ENCODE measurements around the gene LRRIQ1. TPM values are rescaled to one million over a fixed set of nuclear protein-coding genes. Genes with fewer than 3 reads are reported as not detected.

The LRRIQ1 gene
- total RNA-seq, 4 donors from 2014 or later = not detected

- intact Hi-C loops (cut with DNase I; ENCODE audit: low total_unique reads) = no loop called here
- Histone ChIP-seq H3K4me1 (no peaks in the 10 kb centered on the region), H3K27ac (no peak overlapping the region), H3K4me3 (no peak overlapping the region), H3K9me3 (no peaks in the 10 kb centered on the region), H3K27me3 (no peaks in the 10 kb centered on the region), H3K36me3 (no peaks in the 10 kb centered on the region)
- no peak for TF ChIP-seq POLR2A (IDR thresholded peaks at IDR 0.05)
- TF ChIP-seq, protein P1, sequence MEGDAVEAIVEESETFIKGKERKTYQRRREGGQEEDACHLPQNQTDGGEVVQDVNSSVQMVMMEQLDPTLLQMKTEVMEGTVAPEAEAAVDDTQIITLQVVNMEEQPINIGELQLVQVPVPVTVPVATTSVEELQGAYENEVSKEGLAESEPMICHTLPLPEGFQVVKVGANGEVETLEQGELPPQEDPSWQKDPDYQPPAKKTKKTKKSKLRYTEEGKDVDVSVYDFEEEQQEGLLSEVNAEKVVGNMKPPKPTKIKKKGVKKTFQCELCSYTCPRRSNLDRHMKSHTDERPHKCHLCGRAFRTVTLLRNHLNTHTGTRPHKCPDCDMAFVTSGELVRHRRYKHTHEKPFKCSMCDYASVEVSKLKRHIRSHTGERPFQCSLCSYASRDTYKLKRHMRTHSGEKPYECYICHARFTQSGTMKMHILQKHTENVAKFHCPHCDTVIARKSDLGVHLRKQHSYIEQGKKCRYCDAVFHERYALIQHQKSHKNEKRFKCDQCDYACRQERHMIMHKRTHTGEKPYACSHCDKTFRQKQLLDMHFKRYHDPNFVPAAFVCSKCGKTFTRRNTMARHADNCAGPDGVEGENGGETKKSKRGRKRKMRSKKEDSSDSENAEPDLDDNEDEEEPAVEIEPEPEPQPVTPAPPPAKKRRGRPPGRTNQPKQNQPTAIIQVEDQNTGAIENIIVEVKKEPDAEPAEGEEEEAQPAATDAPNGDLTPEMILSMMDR (IDR thresholded peaks at IDR 0.05 in 4 of 5, conservative IDR thresholded peaks at IDR 0.05 in 1 of 5) = no peak
- in situ Hi-C loops (cut with MboI; ENCODE audit: low sequenced_read_pairs in 4 of 4) = no loop called here
- DNase-seq = no peak
- no peak for ATAC-seq
These were observed 53.6 kb downstream of the LRRIQ1 start for GRCh38 chr12:85089792-85090191.

DNA sequence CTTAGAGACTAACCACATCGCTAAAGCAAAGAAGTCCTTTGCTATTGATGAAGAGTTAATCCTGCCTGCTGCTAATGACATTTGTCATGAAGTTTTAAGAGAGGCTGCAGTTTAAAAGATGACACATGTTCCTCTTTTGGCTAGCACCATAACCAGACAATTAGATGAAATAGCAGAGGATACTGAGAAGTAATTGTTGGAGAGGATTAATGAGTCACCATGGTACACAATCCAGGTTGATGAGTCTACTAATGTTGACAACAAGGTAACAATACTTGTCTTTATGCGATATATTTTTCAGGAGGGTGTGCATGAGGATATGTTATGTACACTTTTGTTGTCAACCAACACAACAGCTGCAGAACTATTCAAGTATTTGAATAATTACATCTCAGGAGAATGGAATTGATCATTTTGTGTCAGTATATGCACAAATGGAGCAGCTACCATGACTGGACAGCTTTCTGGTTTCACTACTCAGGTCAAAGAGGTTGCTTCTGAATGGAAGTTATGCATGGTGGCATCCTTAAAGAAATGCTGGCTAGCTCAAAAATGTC is 56.7 kb downstream of the LRRIQ1 start:
- intact Hi-C loops (cut with DNase I; ENCODE audit: low total_unique reads) = no loop called here
- H3K27me3 ChIP-seq = no peaks in the 10 kb centered on the region
- ATAC-seq = no peak
- in situ Hi-C loops (cut with MboI; ENCODE audit: low sequenced_read_pairs in 4 of 4) = no loop called here
- DNase-seq = no peak
- H3K9me3 ChIP-seq = no peaks in the 10 kb centered on the region
- TF ChIP-seq, protein P1 (IDR thresholded peaks at IDR 0.05 in 4 of 5, conservative IDR thresholded peaks at IDR 0.05 in 1 of 5) = no peak
- no peak for TF ChIP-seq POLR2A (IDR thresholded peaks at IDR 0.05)
- H3K4me1 ChIP-seq = no peaks in the 10 kb centered on the region
- no peak overlapping the region for H3K4me3 ChIP-seq
- no peaks in the 10 kb centered on the region for H3K36me3 ChIP-seq
- no peak overlapping the region for H3K27ac ChIP-seq

GRCh38 chr12:85095501-85095900 is 59.4 kb downstream of the LRRIQ1 start:
- Histone ChIP-seq H3K27ac (no peak overlapping the region), H3K27me3 (no peaks in the 10 kb centered on the region), H3K4me1 (no peaks in the 10 kb centered on the region), H3K4me3 (no peak overlapping the region), H3K9me3 (no peaks in the 10 kb centered on the region), H3K36me3 (no peaks in the 10 kb centered on the region)
- TF ChIP-seq POLR2A (IDR thresholded peaks at IDR 0.05) = no peak
- TF ChIP-seq, protein P1 (IDR thresholded peaks at IDR 0.05 in 4 of 5, conservative IDR thresholded peaks at IDR 0.05 in 1 of 5) = no peak
- in situ Hi-C loops (cut with MboI; ENCODE audit: low sequenced_read_pairs in 4 of 4) = no loop called here
- ATAC-seq (no peak), DNase-seq (no peak)
- intact Hi-C loops (cut with DNase I; ENCODE audit: low total_unique reads) = no loop called here

GRCh38 chr12:85130646-85131045 is 94.5 kb downstream of the LRRIQ1 start:
- H3K27ac ChIP-seq = no peak overlapping the region
- in situ Hi-C loops (cut with MboI; ENCODE audit: low sequenced_read_pairs in 4 of 4) (no loop called here), intact Hi-C loops (cut with DNase I; ENCODE audit: low total_unique reads) (no loop called here)
- no peak for TF ChIP-seq POLR2A (IDR thresholded peaks at IDR 0.05)
- TF ChIP-seq, protein P1 (IDR thresholded peaks at IDR 0.05 in 4 of 5, conservative IDR thresholded peaks at IDR 0.05 in 1 of 5) = no peak
- H3K36me3 ChIP-seq = no peaks in the 10 kb centered on the region
- H3K4me3 ChIP-seq = no peak overlapping the region
- DNase-seq (no peak), ATAC-seq (no peak)
- H3K4me1 ChIP-seq = no peaks in the 10 kb centered on the region
- H3K27me3 ChIP-seq = no peaks in the 10 kb centered on the region
- no peaks in the 10 kb centered on the region for H3K9me3 ChIP-seq

- in situ Hi-C loops (cut with MboI; ENCODE audit: low sequenced_read_pairs in 4 of 4) (no loop called here), intact Hi-C loops (cut with DNase I; ENCODE audit: low total_unique reads) (no loop called here)
- Histone ChIP-seq H3K9me3 (no peaks in the 10 kb centered on the region), H3K4me3 (no peak overlapping the region), H3K36me3 (no peaks in the 10 kb centered on the region), H3K4me1 (no peaks in the 10 kb centered on the region), H3K27ac (no peak overlapping the region), H3K27me3 (no peaks in the 10 kb centered on the region)
- TF ChIP-seq, protein P1 (IDR thresholded peaks at IDR 0.05 in 4 of 5, conservative IDR thresholded peaks at IDR 0.05 in 1 of 5) = no peak
- TF ChIP-seq POLR2A (IDR thresholded peaks at IDR 0.05) = no peak
- no peak for DNase-seq
- no peak for ATAC-seq
These were observed 102.7 kb downstream of the LRRIQ1 start for GRCh38 chr12:85138833-85139232.
